ENCODE results near the gene MSX1.

Gene MSX1

GRCh38 chr4:4842476-4843441 is 16.7 kb upstream of the MSX1 start:
- Histone ChIP-seq H3K4me1 (ENCODE audit: low read length) (no peaks in the 10 kb centered on the region), H3K9ac (ENCODE audit: low read length) (no peak overlapping the region), H3K27me3 (replicated peaks; ENCODE audit: insufficient read depth, low read length) (no peaks in the 10 kb centered on the region), H3K27ac (ENCODE audit: low read length) (no peak overlapping the region), H3F3A (ENCODE audit: insufficient read depth, low read length) (no peaks in the 10 kb centered on the region), H2AFZ (ENCODE audit: low read length) (no peak overlapping the region), H3K9me3 (replicated peaks; ENCODE audit: insufficient read depth, low read length) (no peaks in the 10 kb centered on the region), H3K36me3 (replicated peaks; ENCODE audit: insufficient read depth, low read length) (no peaks in the 10 kb centered on the region), H3K4me3 (ENCODE audit: low read length) (no peak overlapping the region), H3K9me2 (replicated peaks; ENCODE audit: insufficient read depth, low read length) (no peaks in the 10 kb centered on the region), H3K79me2 (ENCODE audit: low read length) (no peaks in the 10 kb centered on the region), H3K4me2 (ENCODE audit: low read depth, low read length) (no peak overlapping the region), H4K20me1 (ENCODE audit: insufficient read depth, low read length) (no peaks in the 10 kb centered on the region)
- TF ChIP-seq EZH2phosphoT487 (IDR thresholded peaks at IDR 0.05; ENCODE audit: low read length) (no peak), CTCF (IDR thresholded peaks at IDR 0.05; ENCODE audit: low read length) (no peak), EZH2 (optimal IDR thresholded peaks at IDR 0.05; ENCODE audit: low read depth, low read length) (no peak)
- DNase-seq = no peak

GRCh38 chr4:4843635-4844291 is 15.7 kb upstream of the MSX1 start:
- H2AFZ ChIP-seq (ENCODE audit: low read length) = no peak overlapping the region
- H3F3A ChIP-seq (ENCODE audit: insufficient read depth, low read length) = no peaks in the 10 kb centered on the region
- H3K9ac ChIP-seq (ENCODE audit: low read length) = no peak overlapping the region
- H3K79me2 ChIP-seq (ENCODE audit: low read length) = no peaks in the 10 kb centered on the region
- no peaks in the 10 kb centered on the region for H4K20me1 ChIP-seq (ENCODE audit: insufficient read depth, low read length)
- no peaks in the 10 kb centered on the region for H3K9me3 ChIP-seq (replicated peaks; ENCODE audit: insufficient read depth, low read length)
- TF ChIP-seq EZH2phosphoT487 (IDR thresholded peaks at IDR 0.05; ENCODE audit: low read length) (no peak), CTCF (IDR thresholded peaks at IDR 0.05; ENCODE audit: low read length) (no peak), EZH2 (optimal IDR thresholded peaks at IDR 0.05; ENCODE audit: low read depth, low read length) (no peak)
- H3K4me1 ChIP-seq (ENCODE audit: low read length) = no peaks in the 10 kb centered on the region
- H3K27ac ChIP-seq (ENCODE audit: low read length) = no peak overlapping the region
- no peak overlapping the region for H3K4me3 ChIP-seq (ENCODE audit: low read length)
- H3K27me3 ChIP-seq (replicated peaks; ENCODE audit: insufficient read depth, low read length) = no peaks in the 10 kb centered on the region
- H3K36me3 ChIP-seq (replicated peaks; ENCODE audit: insufficient read depth, low read length) = no peaks in the 10 kb centered on the region
- H3K9me2 ChIP-seq (replicated peaks; ENCODE audit: insufficient read depth, low read length) = no peaks in the 10 kb centered on the region
- no peak for DNase-seq
- no peak overlapping the region for H3K4me2 ChIP-seq (ENCODE audit: low read depth, low read length)

- Histone ChIP-seq H3K9ac (ENCODE audit: low read length) (no peak overlapping the region), H3K4me1 (ENCODE audit: low read length) (no peaks in the 10 kb centered on the region), H3K4me3 (ENCODE audit: low read length) (no peak overlapping the region), H3K4me2 (ENCODE audit: low read depth, low read length) (no peak overlapping the region), H3K9me3 (replicated peaks; ENCODE audit: insufficient read depth, low read length) (no peaks in the 10 kb centered on the region), H3K27me3 (replicated peaks; ENCODE audit: insufficient read depth, low read length) (no peaks in the 10 kb centered on the region), H3K9me2 (replicated peaks; ENCODE audit: insufficient read depth, low read length) (no peaks in the 10 kb centered on the region), H2AFZ (ENCODE audit: low read length) (no peak overlapping the region), H3K27ac (ENCODE audit: low read length) (no peak overlapping the region), H3K79me2 (ENCODE audit: low read length) (no peaks in the 10 kb centered on the region), H3F3A (ENCODE audit: insufficient read depth, low read length) (no peaks in the 10 kb centered on the region), H3K36me3 (replicated peaks; ENCODE audit: insufficient read depth, low read length) (no peaks in the 10 kb centered on the region), H4K20me1 (ENCODE audit: insufficient read depth, low read length) (no peaks in the 10 kb centered on the region)
- no peak for DNase-seq
- TF ChIP-seq CTCF (IDR thresholded peaks at IDR 0.05; ENCODE audit: low read length) = no peak
- no peak for TF ChIP-seq EZH2phosphoT487 (IDR thresholded peaks at IDR 0.05; ENCODE audit: low read length)
- TF ChIP-seq EZH2 (optimal IDR thresholded peaks at IDR 0.05; ENCODE audit: low read depth, low read length) = no peak
These were observed 14.4 kb upstream of the MSX1 start for GRCh38 chr4:4845027-4845426.
